GM03348 (cell line): ENCODE measurements around the gene KIAA1549.
"Not testable (repeated sequence)": the region's sequence is repeated elsewhere in the genome, so short reads cannot be mapped to it uniquely, and the experiment has no call there.

ENCODE experiments used
- DNase-seq: peaks from one replicate; pipeline ENCODE4 v3.0.0; 2012; ENCODE audit warnings: low spot score

KIAA1549 gene

GRCh38 chr7:138941545-138941944, 39.6 kb downstream of the KIAA1549 start:
- no peak for DNase-seq

- not testable (repeated sequence) for DNase-seq
Measured at GRCh38 chr7:138940602-138941001, 40.6 kb downstream of the KIAA1549 start.

DNA sequence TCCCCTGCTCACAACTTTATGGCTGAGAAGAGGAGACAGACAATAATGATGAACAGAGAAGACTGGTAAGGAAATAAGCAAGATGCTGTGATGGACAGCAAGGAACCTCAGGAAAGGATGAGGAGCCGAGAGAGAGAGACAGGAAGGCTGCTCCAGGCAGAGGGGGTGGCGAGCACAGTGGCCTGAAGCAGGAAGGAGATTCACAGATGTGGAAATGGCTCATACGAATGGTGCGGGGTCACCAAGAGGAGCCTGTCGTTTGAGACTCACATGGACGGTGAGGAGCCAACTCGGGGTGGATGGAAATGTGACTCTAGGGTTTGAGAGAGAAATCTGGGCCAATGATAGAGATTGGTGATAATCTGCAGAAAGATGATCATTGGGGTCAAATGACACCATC, 43.7 kb downstream of the KIAA1549 start:
- DNase-seq, result no peak

GRCh38 chr7:138935465-138936011, 45.7 kb downstream of the KIAA1549 start:
- DNase-seq, result peak; percentile 85

- peak; percentile 52 for DNase-seq
Measured at GRCh38 chr7:138934861-138935260, 46.3 kb downstream of the KIAA1549 start.

- no peak for DNase-seq
Measured at GRCh38 chr7:138934367-138934766, 46.8 kb downstream of the KIAA1549 start.

DNA sequence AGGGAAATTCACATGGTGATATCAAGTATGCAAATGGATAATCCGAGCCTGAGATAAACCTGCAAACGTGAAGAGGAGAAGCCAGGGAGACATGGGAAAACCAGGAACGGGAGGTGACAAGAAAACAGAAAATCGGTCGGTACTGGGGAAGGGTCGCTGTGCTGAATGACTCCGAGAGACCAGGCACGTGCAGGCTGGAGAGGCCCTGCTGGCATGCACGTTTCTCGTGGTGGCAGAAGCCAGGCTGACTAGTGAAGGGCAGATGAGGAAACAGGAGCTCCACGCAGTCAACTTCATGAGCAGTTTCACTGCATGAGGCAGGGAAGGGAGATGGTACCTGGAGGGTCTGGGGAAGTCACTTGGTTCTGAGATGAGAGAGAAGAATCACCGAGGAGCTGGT, 48.3 kb downstream of the KIAA1549 start:
- no peak for DNase-seq

- DNase-seq, result no peak
Measured at GRCh38 chr7:138932427-138932826, 48.8 kb downstream of the KIAA1549 start.

DNA sequence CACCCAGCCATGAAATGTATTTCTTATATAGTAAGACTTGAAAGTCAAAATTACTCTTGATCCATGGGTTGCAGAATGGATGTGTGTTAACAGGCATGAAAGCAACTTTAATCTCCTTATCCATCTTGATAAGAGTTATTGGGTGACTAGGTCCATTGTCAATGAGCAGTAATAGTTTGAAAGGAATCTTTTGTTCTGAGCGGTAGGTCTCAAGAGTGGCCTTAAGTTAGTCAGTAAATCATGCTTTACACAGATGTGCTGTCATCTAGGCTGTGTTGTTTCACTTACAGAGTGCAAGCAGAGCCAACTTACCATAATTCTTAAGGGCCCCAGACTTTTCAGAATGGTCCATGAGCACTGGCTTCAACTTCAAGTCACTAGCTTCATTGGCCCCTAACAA, 51.2 kb downstream of the KIAA1549 start:
- DNase-seq, result no peak

DNA sequence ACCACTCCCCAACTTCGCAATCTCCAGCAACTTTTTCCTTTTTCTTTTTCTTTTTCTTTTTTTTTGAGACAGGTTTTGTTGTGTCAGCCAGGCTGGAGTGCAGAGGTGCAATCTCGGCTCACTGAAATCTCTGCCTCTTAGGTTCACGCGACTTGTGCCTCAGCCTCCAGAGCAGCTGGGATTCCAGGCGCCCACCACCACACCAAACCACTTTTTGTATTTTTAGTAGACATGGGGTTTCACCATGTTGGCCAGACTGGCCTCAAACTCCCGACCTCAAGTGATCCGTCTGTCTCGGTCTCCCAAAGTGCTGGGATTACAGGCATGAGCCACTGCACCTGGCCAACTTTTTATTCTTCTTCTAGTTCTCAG, 55.0 kb downstream of the KIAA1549 start:
- DNase-seq, result no peak

DNA sequence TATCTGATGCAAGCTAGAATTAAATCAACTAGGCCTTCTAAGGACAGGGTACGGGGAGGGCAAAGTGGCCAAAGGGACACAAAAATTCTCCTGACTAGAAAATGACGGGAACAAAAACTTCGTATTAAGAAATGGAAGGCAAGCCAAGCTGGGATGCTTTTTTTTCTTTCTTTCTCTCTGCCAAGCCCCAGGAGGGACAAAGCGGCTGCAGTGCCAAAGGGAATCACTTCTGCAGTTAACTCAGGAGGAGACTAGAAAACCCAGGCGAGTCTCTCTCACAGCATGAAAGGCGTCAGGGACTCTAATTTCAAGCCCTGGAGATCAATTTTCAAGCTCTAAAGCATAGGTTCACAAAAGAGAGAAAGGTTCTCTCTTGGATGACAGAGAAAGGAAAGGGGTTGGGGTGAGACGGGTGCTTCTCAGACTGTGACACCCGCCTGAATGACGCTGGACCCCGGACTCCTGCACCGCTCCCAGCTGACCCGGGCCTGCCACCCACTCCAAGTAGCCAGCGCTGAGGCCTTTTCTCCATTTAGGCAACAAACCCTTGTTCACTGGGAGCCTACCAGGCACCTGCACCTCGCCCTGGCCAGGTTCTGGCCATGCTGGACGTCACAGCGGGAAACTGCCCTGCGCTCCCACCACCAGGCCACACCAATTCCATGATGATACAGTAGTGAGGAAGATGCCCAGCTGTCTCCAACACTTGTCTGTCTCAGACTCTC, 56.5 kb downstream of the KIAA1549 start:
- DNase-seq, result no peak

- DNase-seq, result no peak
Measured at GRCh38 chr7:138921277-138921676, 59.9 kb downstream of the KIAA1549 start.

GRCh38 chr7:138919911-138920310, 61.3 kb downstream of the KIAA1549 start:
- DNase-seq, result no peak

GRCh38 chr7:138919216-138919615, 62.0 kb downstream of the KIAA1549 start:
- peak; percentile 29 for DNase-seq

GRCh38 chr7:138918756-138919155, 62.4 kb downstream of the KIAA1549 start:
- no peak for DNase-seq

GRCh38 chr7:138918176-138918575, 63.0 kb downstream of the KIAA1549 start:
- DNase-seq, result no peak

- no peak for DNase-seq
Measured at GRCh38 chr7:138917771-138918170, 63.4 kb downstream of the KIAA1549 start.

GRCh38 chr7:138916731-138917130, 64.5 kb downstream of the KIAA1549 start:
- no peak for DNase-seq

- no peak for DNase-seq
Measured at GRCh38 chr7:138916275-138916674, 64.9 kb downstream of the KIAA1549 start.

DNA sequence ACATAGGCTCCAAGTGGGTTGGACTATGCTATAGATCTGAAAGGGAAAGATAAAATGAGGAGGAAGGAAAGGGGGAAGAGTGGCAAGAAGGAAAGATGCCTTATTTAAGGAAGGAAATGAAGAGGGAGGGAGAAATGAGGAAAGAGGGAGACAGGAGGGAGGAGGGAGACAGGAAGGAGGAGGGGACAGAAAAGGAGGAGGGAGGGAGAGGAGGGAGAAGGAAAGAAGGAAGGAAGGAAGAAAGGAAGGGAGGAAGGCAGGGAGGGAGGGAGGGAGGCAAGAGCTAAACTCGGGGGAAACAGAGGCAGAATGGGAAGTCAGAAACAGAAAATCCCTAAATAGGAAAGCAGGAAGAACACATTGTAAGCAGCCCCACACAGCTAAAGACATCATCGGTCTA, 67.4 kb downstream of the KIAA1549 start:
- DNase-seq, result no peak

DNA sequence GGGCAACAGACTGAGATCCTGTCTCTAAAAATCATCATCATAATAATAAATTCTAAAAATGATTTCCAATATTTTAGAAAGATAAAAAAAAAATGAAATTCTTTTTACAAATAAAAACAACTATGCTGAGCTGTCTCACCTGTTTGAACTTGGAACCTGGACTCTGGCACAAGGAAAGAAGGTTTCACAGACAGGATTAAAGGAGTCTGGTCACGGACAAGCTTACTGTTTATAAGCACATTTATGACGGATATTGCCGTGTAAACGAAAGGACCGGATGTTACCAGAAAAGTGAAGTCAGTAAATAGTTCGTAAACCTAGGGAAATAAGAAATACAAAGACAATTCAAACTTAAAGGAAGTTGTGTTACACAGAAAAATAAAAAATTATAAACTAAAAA, 70.2 kb downstream of the KIAA1549 start:
- DNase-seq, result no peak

- DNase-seq, result no peak
Measured at GRCh38 chr7:138907850-138908249, 73.3 kb downstream of the KIAA1549 start.

DNA sequence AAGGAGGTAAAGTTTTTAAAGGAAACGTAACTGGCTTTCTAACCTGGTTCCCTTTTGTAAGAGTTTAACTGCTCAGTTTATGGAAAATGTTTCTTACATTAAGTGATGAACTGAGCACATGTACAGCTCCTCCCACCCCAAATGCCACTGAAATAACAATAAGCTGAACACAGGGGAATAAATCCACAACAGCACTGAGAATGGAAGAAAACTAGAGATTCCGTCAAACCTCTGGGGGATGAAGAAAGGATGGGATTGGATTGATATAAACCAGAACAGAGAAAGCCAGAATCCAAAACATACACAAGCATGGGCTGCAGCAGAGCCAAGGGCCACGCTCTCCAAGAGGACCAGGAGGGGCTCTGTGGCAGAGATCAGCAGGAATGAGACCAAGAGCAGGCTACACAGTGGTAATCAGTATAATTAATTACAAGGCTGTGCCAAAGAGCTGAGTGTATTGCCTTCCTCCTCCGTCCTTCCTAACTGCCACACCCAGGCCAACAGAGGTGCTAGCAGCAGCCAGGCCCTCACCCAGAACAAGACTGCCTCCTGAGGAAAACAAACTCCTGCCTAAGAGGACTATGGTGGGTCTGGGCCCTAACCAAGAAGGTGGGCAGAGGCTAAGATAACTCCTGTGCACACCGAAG, 73.9 kb downstream of the KIAA1549 start:
- DNase-seq, result no peak
